HEK293T (cell line): ENCODE measurements around the gene KIF5A.

ENCODE experiments used
- CTCF ChIA-PET: fragments of 350-600 bp; formaldehyde crosslinking; extraction: SDS; loops from one replicate; lab custom pipeline; 2021; ENCODE audit warnings: antibody characterized with exemption, inconsistent platforms; lab: Yijun Ruan, JAX
- POLR2A ChIA-PET: fragments of 350-600 bp; formaldehyde crosslinking; extraction: SDS; loops from one replicate; lab custom pipeline; 2020; ENCODE audit warnings: antibody characterized with exemption, inconsistent platforms; lab: Yijun Ruan, JAX
- DNase-seq: peaks from one replicate; pipeline ENCODE4 v3.0.0; 2012; ENCODE audit warnings: mixed read lengths; ENCODE audit errors: extremely low spot score
- ARNT ChIP-seq: fragments of 450-650 bp; IDR thresholded peaks from 2 replicates; pipeline ENCODE4 v1.6.1; 2017; ENCODE audit warnings: mild to moderate bottlenecking
- BHLHE40 ChIP-seq: fragments of 450-650 bp; IDR thresholded peaks from 2 replicates; pipeline ENCODE4 v1.6.1; 2016; ENCODE audit warnings: mild to moderate bottlenecking, moderate library complexity, borderline replicate concordance
- CTBP1 ChIP-seq: fragments of 450-650 bp; IDR thresholded peaks from 2 replicates; pipeline ENCODE4 v1.6.1; 2016; ENCODE audit warnings: borderline replicate concordance
- ELF4 ChIP-seq: fragments of 450-650 bp; IDR thresholded peaks from 2 replicates; pipeline ENCODE4 v1.6.1; 2017; ENCODE audit warnings: antibody characterized with exemption
- FOXA1 ChIP-seq: fragments of 450-650 bp; IDR thresholded peaks from 2 replicates; pipeline ENCODE4 v1.6.1; 2016; ENCODE audit warnings: mild to moderate bottlenecking
- FOXK2 ChIP-seq: fragments of 450-650 bp; IDR thresholded peaks from 2 replicates; pipeline ENCODE4 v1.6.1; 2016; ENCODE audit warnings: mild to moderate bottlenecking
- FOXM1 ChIP-seq: fragments of 450-650 bp; IDR thresholded peaks from 2 replicates; pipeline ENCODE4 v1.6.1; 2017; ENCODE audit warnings: mild to moderate bottlenecking, borderline replicate concordance
- HDGF ChIP-seq: fragments of 450-650 bp; IDR thresholded peaks from 2 replicates; pipeline ENCODE4 v1.6.1; 2017; ENCODE audit warnings: antibody characterized with exemption, borderline replicate concordance
- L3MBTL2 ChIP-seq: fragments of 450-650 bp; conservative IDR thresholded peaks from 2 replicates; pipeline ENCODE4 v1.6.1; 2016; ENCODE audit warnings: mild to moderate bottlenecking
- LEF1 ChIP-seq: fragments of 450-650 bp; IDR thresholded peaks from 2 replicates; pipeline ENCODE4 v1.6.1; 2017; ENCODE audit warnings: mild to moderate bottlenecking, borderline replicate concordance
- NFRKB ChIP-seq: fragments of 450-650 bp; IDR thresholded peaks from 2 replicates; pipeline ENCODE4 v1.6.1; 2016; ENCODE audit warnings: mild to moderate bottlenecking, moderate library complexity
- SP1 ChIP-seq: fragments of 450-650 bp; IDR thresholded peaks from 2 replicates; pipeline ENCODE4 v1.6.1; 2017
- SUZ12 ChIP-seq: fragments of 450-650 bp; IDR thresholded peaks from 2 replicates; pipeline ENCODE4 v1.6.1; 2016; ENCODE audit warnings: mild to moderate bottlenecking
- TARDBP ChIP-seq: fragments of 450-650 bp; IDR thresholded peaks from 2 replicates; pipeline ENCODE4 v1.6.1; 2016
- ZNF384 ChIP-seq: fragments of 450-650 bp; IDR thresholded peaks from 2 replicates; pipeline ENCODE4 v1.6.1; 2016
- TF ChIP-seq, protein P1 (sequence below): fragments of 450-650 bp; IDR thresholded peaks from 2 replicates; pipeline ENCODE4 v1.6.1; 2016

The KIF5A gene

DNA sequence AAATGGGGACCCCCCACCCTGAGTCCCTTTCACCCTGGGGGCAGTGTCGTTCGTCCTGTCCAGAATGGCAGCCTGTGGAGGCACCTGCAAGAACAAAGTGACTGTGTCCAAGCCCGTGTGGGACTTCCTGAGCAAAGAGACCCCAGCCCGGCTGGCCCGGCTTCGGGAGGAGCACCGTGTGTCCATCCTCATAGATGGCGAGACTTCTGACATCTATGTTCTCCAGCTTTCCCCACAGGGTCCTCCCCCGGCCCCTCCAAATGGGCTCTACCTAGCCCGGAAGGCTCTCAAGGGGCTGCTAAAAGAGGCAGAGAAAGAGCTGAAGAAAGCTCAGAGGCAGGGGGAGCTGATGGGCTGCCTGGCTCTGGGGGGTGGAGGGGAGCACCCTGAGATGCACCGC lies 57.0 kb downstream of the KIF5A start:
- ChIA-PET POLR2A (no interaction called here), CTCF (interaction anchor here (0.6 to 1.2 kb wide), 2 partner anchors 15 to 226 kb away, joined by 3 read pairs; no protein-coding TSS in a partner anchor)
- DNase-seq: no peak
- TF ChIP-seq SP1 (no peak), ELF4 (no peak), FOXK2 (no peak), L3MBTL2 (no peak), NFRKB (no peak), FOXA1 (no peak), BHLHE40 (no peak), FOXM1 (no peak), HDGF (no peak), ZNF384 (no peak), CTBP1 (no peak), TARDBP (no peak), LEF1 (no peak)
- TF ChIP-seq, protein P1, sequence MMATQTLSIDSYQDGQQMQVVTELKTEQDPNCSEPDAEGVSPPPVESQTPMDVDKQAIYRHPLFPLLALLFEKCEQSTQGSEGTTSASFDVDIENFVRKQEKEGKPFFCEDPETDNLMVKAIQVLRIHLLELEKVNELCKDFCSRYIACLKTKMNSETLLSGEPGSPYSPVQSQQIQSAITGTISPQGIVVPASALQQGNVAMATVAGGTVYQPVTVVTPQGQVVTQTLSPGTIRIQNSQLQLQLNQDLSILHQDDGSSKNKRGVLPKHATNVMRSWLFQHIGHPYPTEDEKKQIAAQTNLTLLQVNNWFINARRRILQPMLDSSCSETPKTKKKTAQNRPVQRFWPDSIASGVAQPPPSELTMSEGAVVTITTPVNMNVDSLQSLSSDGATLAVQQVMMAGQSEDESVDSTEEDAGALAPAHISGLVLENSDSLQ: no peak

DNA sequence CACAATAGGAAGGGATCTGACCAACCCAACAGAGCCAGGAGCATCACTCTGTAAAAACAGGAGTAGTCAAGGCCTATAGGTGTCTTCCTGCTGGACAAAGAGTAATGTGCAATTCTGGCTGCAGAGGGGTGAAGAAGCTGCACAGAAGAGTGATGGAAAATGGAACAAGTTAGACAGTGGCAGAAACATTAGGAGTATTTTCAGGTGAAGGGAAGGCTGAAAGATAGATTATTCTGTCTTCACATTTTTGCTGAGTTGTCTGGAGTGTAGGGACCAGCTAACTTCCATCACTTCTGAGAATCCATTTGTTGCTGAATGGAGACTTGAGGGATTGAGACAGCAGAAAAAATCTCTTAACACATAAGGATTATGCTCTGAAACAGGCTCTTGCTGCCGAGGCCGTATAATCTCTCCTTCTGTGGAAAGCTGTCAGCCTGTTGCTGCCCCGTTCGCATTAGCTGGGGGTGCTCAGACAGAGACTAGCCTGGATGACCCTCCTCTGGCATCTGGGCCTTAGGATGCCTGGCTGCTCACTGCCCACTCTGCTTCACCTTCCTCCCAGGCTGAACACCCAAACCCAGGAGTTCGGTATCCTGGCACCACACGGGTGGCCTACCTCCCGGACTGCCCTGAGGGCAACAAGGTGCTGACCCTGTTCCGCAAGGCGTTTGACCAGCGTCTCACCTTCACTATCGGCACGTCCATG lies 58.3 kb downstream of the KIF5A start:
- TF ChIP-seq, protein P1: no peak
- TF ChIP-seq BHLHE40 (no peak), ZNF384 (no peak), FOXA1 (no peak), L3MBTL2 (no peak), ARNT (no peak), TARDBP (no peak), FOXK2 (no peak), FOXM1 (no peak), SP1 (no peak), CTBP1 (no peak), SUZ12 (no peak), HDGF (no peak), NFRKB (no peak), ELF4 (no peak), LEF1 (no peak)
- CTCF ChIA-PET: interaction anchor here (1.2 kb wide), 1 partner anchor 16 kb away, joined by 3 read pairs; no protein-coding TSS in a partner anchor
- POLR2A ChIA-PET: interaction anchor here (0.6 to 1.4 kb wide), 3 partner anchors 17 to 61 kb away, joined by 3 to 5 read pairs (median 3); partner anchors contain the start of genes DCTN2 and PIP4K2C
- DNase-seq: no peak

DNA sequence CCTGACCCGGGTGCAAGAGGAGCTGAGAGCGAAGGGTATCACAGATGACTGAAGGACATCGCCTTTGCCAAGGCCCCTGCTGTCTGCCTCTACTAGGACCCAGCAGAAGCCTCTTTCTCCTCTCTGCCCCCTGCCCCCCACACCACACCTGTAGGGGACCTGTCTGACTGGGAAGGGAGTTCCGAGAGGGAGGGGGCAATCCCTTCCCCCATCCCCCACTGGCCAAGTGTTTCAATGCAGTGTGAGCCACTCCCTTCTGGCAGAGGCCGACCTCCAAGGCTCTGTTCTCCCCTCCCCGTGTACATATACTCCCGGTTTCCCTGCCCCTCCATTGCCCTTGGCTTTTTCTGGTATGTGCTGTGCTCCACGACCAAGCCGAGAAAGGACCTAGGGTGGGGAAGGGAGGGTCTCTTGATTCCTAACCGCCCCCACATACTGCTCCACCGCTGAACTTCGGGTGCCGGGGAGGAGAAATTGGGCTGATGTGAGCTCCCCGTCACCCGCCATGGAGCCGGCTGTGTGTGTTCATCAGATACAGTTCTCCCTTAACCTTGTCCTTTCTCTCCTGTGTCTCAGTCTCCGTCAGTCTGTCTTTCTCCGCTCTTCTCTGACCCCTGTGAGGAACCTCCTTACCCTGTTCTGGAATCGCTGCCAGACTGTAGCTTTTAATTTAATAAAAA lies 59.4 kb downstream of the KIF5A start:
- no peak for DNase-seq
- POLR2A ChIA-PET: interaction anchor here (1.2 kb wide), 1 partner anchor 18 kb away, joined by 3 read pairs; the partner anchor contains the start of gene PIP4K2C
- TF ChIP-seq FOXA1 (no peak), HDGF (no peak), NFRKB (no peak), CTBP1 (no peak), ZNF384 (no peak), BHLHE40 (no peak), TARDBP (no peak), SUZ12 (no peak), SP1 (no peak), ARNT (no peak), LEF1 (no peak), FOXK2 (no peak)
- TF ChIP-seq, protein P1: no peak
- CTCF ChIA-PET: no interaction called here

DNA sequence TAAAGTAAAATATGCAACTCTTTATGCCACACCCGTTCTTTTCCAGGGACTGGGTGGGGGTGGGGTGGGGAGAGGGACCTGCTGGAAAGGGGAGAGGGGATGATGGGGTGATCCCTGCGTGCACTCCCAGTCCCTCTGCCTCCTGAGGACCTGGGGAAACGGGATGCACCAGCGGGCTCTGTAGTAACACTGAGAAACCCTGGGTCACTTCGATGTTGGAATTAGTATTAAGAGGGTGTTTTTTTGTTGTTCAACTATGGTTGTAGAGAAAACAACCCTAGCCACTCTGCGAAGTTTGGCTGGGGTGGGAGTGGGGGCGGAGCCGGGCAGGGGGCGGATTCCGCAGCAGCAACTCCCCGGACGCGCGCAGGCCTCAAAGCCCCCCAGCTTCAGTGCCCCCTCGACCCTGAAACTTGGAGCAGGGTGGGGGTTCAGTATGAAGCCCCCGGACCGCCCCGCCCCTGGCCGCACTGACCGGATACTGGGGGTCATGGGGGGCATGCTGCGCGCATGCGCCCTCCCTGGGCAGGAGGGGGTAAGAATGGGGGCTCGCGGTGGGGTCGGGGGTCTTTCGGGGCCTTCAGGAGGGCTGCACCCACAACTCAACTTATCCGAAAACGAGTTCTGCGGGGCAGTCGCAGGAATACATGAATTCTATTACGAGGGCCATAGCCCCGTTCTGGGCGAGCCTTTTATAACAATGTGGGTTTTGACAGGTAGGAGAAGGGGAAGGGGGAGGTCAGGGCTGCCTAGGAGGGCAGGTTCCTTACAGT lies 60.1 kb downstream of the KIF5A start:
- POLR2A ChIA-PET: interaction anchor here (1.0 to 1.2 kb wide), 3 partner anchors 19 to 116 kb away, joined by 3 read pairs; partner anchors contain the start of gene PIP4K2C
- CTCF ChIA-PET: no interaction called here
- TF ChIP-seq SP1 (no peak), SUZ12 (no peak), LEF1 (no peak), FOXK2 (no peak), ELF4 (no peak), FOXM1 (no peak), ZNF384 (no peak), CTBP1 (no peak), NFRKB (no peak), TARDBP (no peak)
- TF ChIP-seq, protein P1: no peak
- DNase-seq: no peak
